B cell (primary cell): ENCODE measurements around the gene IGF2BP3.

ENCODE experiments used
- CTCF ChIP-seq: fragments of 200-600 bp; IDR thresholded peaks from one replicate; pipeline ENCODE4 v1.8.0; 2022; ENCODE audit warnings: antibody characterized with exemption, mild to moderate bottlenecking
- EZH2 ChIP-seq: IDR thresholded peaks from 2 replicates; pipeline ENCODE4 v1.6.1; 2012; ENCODE audit warnings: borderline replicate concordance, low read depth, mild to moderate bottlenecking, moderate library complexity, low read length; ENCODE audit not compliant: insufficient read depth, poor library complexity, severe bottlenecking

DNA sequence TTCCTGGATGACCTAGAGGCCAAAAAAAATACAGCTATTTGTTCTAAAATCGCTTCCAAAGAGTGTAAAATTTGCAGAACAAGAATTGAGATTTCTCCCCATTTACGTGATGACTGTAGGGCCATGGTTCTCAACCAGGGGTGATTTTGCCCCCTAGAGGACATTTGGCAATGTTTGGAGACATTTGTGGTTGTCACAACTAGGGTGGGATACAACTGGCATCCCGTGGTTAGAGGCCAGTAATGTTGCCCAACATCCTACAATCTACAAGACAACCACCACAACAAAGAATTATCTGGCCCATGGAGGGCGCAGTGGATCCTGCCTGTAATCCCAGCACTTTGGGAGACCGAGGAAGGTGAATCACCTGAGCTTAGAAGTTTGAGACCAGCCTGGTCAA, 193.9 kb downstream of the IGF2BP3 start:
- TF ChIP-seq CTCF, result no peak
- no peak for TF ChIP-seq EZH2
